GM12878 (cell line): ENCODE results near the gene DOCK7. TPM values are rescaled to one million over a fixed set of nuclear protein-coding genes. Genes with fewer than 3 reads are reported as not detected.
A peak's percentile ranks its signal among the peaks of the same experiment; 100 is the strongest.

Experiments
- ATAC-seq: fragments of 200-7000 bp; cut with Tn5 transposase; 3 replicates; pipeline ENCODE4 v1.9.1; 2020; ENCODE audit warnings: mild to moderate bottlenecking, moderate library complexity
- BruUV-seq: library from RNA; stranded (reverse); fragments of 400-500 nt; replicated peaks from 2 replicates; lab custom pipeline; 2021; lab: Mats Ljungman, UMichigan
- CTCF ChIA-PET: fragments of 300-600 bp; sonication (Branson Sonifier 250); formaldehyde crosslinking; extraction: SDS; loops from one replicate; lab custom pipeline; 2021; ENCODE audit warnings: inconsistent platforms; lab: Yijun Ruan, JAX
- POLR2A ChIA-PET: fragments of 350-600 bp; formaldehyde crosslinking; extraction: SDS; loops from one replicate; lab custom pipeline; 2021; ENCODE audit warnings: inconsistent platforms; lab: Charles Lee
- RAD21 ChIA-PET: fragments of 300-600 bp; sonication (Branson Sonifier 250); formaldehyde crosslinking; loops from one replicate; lab custom pipeline; 2023; ENCODE audit warnings: antibody characterized with exemption; ENCODE audit not compliant: unreplicated experiment; lab: Charles Lee
- SMC1A ChIA-PET: fragments of 300-600 bp; sonication (Branson Sonifier 250); formaldehyde crosslinking; loops from one replicate; lab custom pipeline; 2023; ENCODE audit not compliant: unreplicated experiment, uncharacterized antibody; lab: Charles Lee
- DNase-seq: peaks from one replicate; pipeline ENCODE4 v3.0.0-alpha.2; 2011; ENCODE audit warnings: low read depth, low spot score
- FAIRE-seq: peaks from 3 replicates; lab custom pipeline; 2011; peaks lifted over from hg19 to GRCh38; lab: Jason Lieb, UNC
- H2AFZ ChIP-seq: 2 replicates; pipeline ENCODE4 v1.6.0; 2011; ENCODE audit warnings: low read depth, low read length, control low read depth; ENCODE audit not compliant: control insufficient read depth
- H3K27ac ChIP-seq: 2 replicates; pipeline ENCODE4 v1.5.1; 2011; ENCODE audit warnings: control low read depth; ENCODE audit not compliant: control insufficient read depth, insufficient read depth
- H3K27me3 ChIP-seq, 2 experiments: replicated peaks in 1 of 2; 2 replicates each; pipeline versions ENCODE4 v1.6.0 to v1.6.1; 2011; ENCODE audit warnings: low read length in 1 of 2; ENCODE audit not compliant: control insufficient read depth in 2 of 2, insufficient read depth in 2 of 2
- H3K36me3 ChIP-seq, 2 experiments: 2 replicates each; pipeline ENCODE4 v1.5.1; 2011; ENCODE audit warnings: low read length in 1 of 2; ENCODE audit not compliant: control insufficient read depth in 2 of 2, insufficient read depth in 2 of 2
- H3K4me1 ChIP-seq: 2 replicates; pipeline ENCODE4 v1.6.1; 2011; ENCODE audit warnings: mild to moderate bottlenecking, low read length, moderate library complexity, mixed read lengths; ENCODE audit not compliant: control insufficient read depth, insufficient read depth
- H3K4me2 ChIP-seq: 2 replicates; pipeline ENCODE4 v1.6.0; 2011; ENCODE audit warnings: control low read depth; ENCODE audit not compliant: control insufficient read depth, insufficient read depth
- H3K4me3 ChIP-seq: fragments of 200-600 bp; sonication (generic); 2 replicates; pipeline ENCODE4 v1.5.1; 2016
- H3K79me2 ChIP-seq: 2 replicates; pipeline ENCODE4 v1.6.0; 2011; ENCODE audit warnings: low read length; ENCODE audit not compliant: control insufficient read depth, insufficient read depth
- H3K9ac ChIP-seq: 2 replicates; pipeline ENCODE4 v1.8.0; 2011; ENCODE audit warnings: low read length, control low read depth, mixed read lengths; ENCODE audit not compliant: control insufficient read depth, insufficient read depth
- H3K9me3 ChIP-seq: replicated peaks from 3 replicates; pipeline ENCODE4 v1.5.1; 2011; ENCODE audit warnings: mild to moderate bottlenecking, low read length; ENCODE audit not compliant: control insufficient read depth, insufficient read depth
- H4K20me1 ChIP-seq: 2 replicates; pipeline ENCODE4 v1.6.0; 2011; ENCODE audit not compliant: control insufficient read depth, insufficient read depth
- GATAD2B ChIP-seq: fragments of 450-650 bp; conservative IDR thresholded peaks from 2 replicates; pipeline ENCODE4 v1.6.1; 2017; ENCODE audit warnings: low read depth, mild to moderate bottlenecking, moderate library complexity
- HDAC6 ChIP-seq: fragments of 200-600 bp; sonication (generic); IDR thresholded peaks from one replicate; pipeline ENCODE4 v1.8.0; 2017; ENCODE audit warnings: antibody characterized with exemption; ENCODE audit not compliant: unreplicated experiment
- IKZF1 ChIP-seq: fragments of 450-650 bp; conservative IDR thresholded peaks from 2 replicates; pipeline ENCODE4 v1.6.1; 2017; ENCODE audit warnings: antibody characterized with exemption, mild to moderate bottlenecking
- NR2C1 ChIP-seq: fragments of 450-650 bp; IDR thresholded peaks from 2 replicates; pipeline ENCODE4 v1.6.1; 2017; ENCODE audit warnings: antibody characterized with exemption, mild to moderate bottlenecking, moderate library complexity
- PAX8 ChIP-seq: fragments of 450-650 bp; IDR thresholded peaks from 2 replicates; pipeline ENCODE4 v1.6.1; 2017; ENCODE audit warnings: mild to moderate bottlenecking, moderate library complexity
- RBBP5 ChIP-seq: fragments of 200-600 bp; sonication (generic); conservative IDR thresholded peaks from 2 replicates; pipeline ENCODE4 v1.6.1; 2016
- SPI1 ChIP-seq: IDR thresholded peaks from 2 replicates; pipeline ENCODE4 v1.6.1; 2011; ENCODE audit warnings: low read depth, mild to moderate bottlenecking, low read length, moderate library complexity, borderline replicate concordance; ENCODE audit not compliant: insufficient read depth
- ZSCAN29 ChIP-seq: fragments of 450-650 bp; IDR thresholded peaks from 2 replicates; pipeline ENCODE4 v1.6.1; 2017; ENCODE audit warnings: mild to moderate bottlenecking, moderate library complexity
- WGBS: methylation state at CpG from one replicate; pipeline ENCODE4 v1.1.6; 2016; ENCODE audit warnings: low lambda C conversion rate; ENCODE audit not compliant: insufficient replicate concordance, insufficient coverage; ENCODE audit errors: missing lambda C conversion rate; 5-methylcytosine and 5-hydroxymethylcytosine counted together
- in situ Hi-C: fragments of 300-500 bp; cut with MboI; formaldehyde crosslinking; loops from 9 replicates; pipeline ENCODE4 v1.14.3; 2018; ENCODE audit warnings: mixed read lengths
- intact Hi-C: fragments of 100-400 bp; cut with micrococcal nuclease; formaldehyde crosslinking; loops from one replicate; pipeline ENCODE4 v1.14.2; 2022; ENCODE audit not compliant: unreplicated experiment
- polyA plus RNA-seq, 11 experiments: library from polyadenylated mRNA; depleted of rRNA in 4 of 11; unstranded in 6 of 11; stranded (reverse) in 5 of 11; fragments of >200 nt; fragmentation: Nextera tagmentation in 4 of 11; fragmentation: Illumina TruSeq in 1 of 11; extraction: Ambion mirVana in 4 of 11; extraction: Trizol in 1 of 11; gene quantifications; 1 replicate in 1 of 11; 2 replicates in 10 of 11; pipeline versions ENCODE4 v1.2.1 to v1.2.3, GENCODE V29; 2011 to 2016; ENCODE audit warnings: inconsistent platforms in 2 of 11, missing spikeins in 2 of 11, low read depth in 1 of 11
- total RNA-seq, 4 experiments: library from RNA; depleted of rRNA in 3 of 4; stranded (reverse); fragments of >200 nt in 3 of 4; fragmentation: Illumina TruSeq in 1 of 4; extraction: Trizol in 1 of 4; gene quantifications; 2 replicates each; pipeline versions ENCODE4 v1.2.1 to v1.2.3, GENCODE V29; 2013 to 2021
- TF ChIP-seq, protein P1 (sequence below): IDR thresholded peaks from 2 replicates; pipeline ENCODE4 v1.6.1; 2011; ENCODE audit warnings: mild to moderate bottlenecking, low read depth, low read length, moderate library complexity; ENCODE audit not compliant: insufficient replicate concordance

DOCK7 gene
- total and polyA plus RNA-seq, 10 of the 15 experiments (the other 5 are each of a cell fraction or from before 2014, with no cell fraction given): 4.8 to 34.6 (median 26.9) TPM

DNA sequence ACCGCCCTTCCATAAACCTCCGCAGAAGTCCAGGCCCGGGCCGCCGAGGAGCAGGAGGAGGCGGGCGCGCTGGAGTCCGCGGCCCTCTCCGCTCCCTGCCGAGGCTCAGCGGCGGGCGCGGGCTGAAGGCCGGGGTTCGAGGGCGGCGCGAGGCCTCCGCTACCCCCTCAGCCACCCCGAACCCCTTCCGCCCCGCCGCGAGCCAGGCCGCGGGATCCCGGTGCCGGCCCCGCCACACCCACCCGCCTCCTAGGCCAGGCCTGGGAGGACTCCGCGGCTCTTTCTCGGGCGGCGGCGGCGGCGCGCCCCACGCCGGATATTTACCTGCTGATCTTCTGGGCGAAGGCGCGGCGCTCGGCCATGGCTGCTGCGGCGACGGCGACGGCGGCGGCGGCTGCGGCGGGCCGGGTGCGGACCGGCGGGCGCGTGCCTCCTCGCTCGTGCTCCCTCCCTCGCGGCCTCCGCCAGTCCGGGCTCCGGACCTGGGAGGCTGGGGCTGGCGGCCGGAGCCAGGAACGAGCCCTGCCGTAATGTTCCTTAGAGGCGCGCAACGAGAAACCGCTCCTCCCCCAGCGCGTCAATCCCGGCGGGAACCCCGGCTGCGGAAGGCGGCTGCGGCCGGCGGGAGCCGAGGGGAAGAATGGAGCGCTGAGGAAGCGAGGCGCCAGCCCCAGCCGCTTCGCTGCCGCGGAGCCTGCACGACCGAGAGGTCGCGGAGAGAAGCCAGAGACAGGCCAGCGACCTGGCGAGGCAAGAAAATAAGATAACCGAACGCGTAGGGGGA lies at the start of gene DOCK7 (continued):
- peak; percentile 94 for TF ChIP-seq GATAD2B
- TF ChIP-seq, protein P1, sequence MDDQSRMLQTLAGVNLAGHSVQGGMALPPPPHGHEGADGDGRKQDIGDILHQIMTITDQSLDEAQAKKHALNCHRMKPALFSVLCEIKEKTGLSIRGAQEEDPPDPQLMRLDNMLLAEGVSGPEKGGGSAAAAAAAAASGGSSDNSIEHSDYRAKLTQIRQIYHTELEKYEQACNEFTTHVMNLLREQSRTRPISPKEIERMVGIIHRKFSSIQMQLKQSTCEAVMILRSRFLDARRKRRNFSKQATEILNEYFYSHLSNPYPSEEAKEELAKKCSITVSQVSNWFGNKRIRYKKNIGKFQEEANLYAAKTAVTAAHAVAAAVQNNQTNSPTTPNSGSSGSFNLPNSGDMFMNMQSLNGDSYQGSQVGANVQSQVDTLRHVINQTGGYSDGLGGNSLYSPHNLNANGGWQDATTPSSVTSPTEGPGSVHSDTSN: no peak
- 0 out of 2 replicates have a peak, but pooled peaks have one; percentile 13 for TF ChIP-seq ZSCAN29
- no peak for TF ChIP-seq PAX8
- no peak for TF ChIP-seq SPI1
- no peak for TF ChIP-seq HDAC6

DNA sequence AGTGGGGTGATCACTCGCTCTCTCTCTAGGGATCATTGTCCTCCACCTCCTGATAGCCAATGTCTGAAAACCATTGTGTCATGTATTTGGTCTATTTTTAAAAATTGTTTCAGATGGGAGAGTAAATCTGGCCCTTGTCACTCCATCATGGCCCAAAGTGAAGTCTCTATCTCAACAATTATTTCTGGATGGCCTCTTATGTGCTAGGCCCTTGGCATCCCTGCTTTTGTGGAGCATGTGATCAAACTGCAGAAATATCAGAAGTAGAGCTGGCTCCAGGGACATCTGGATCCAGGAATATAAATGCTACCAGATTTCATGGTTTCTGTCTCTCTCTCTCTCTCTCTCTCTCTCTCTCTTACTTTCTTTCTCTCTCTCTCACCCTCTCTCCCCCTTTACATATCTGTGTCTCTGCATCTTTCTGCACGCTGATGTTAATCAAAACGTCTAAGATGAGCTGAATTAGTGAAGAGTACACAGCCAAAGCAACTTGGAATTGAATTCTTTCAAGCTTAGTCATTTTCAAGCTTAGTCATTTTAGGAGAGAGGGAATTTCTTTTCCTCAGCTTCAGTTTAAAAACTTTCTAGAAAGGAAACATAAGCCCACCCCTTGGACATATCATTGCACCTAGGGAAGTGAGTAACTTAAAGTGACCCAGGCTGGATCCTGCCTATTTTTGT lies 47.4 kb upstream of the DOCK7 start:
- no peaks in the 10 kb centered on the region for H3K79me2 ChIP-seq
- H3K27ac ChIP-seq: no peak overlapping the region
- intact Hi-C loops (no loop called here), in situ Hi-C loops (no loop called here)
- no peaks in the 10 kb centered on the region for H3K36me3 ChIP-seq
- TF ChIP-seq IKZF1 (no peak), RBBP5 (no peak), NR2C1 (no peak)
- no peak overlapping the region for H3K4me3 ChIP-seq
- H2AFZ ChIP-seq: no peak overlapping the region
- ATAC-seq: no peak
- SMC1A ChIA-PET: interaction anchor here (0.7 to 3.2 kb wide), 5 partner anchors 10 to 228 kb away, joined by 4 to 18 read pairs (median 4); no protein-coding TSS in a partner anchor
- H3K4me1 ChIP-seq: no peaks in the 10 kb centered on the region
- no peaks in the 10 kb centered on the region for H3K27me3 ChIP-seq
- FAIRE-seq: no peak
- no peak overlapping the region for H3K4me2 ChIP-seq
- BruUV-seq: no TSS peak
- H3K9me3 ChIP-seq: no peaks in the 10 kb centered on the region; the same call in 2 of the 3 replicates
- 66% methylated on average over 3 of the region's 3 CpGs for WGBS
- RAD21 ChIA-PET: interaction anchor here (0.7 to 0.9 kb wide), 2 partner anchors 10 to 56 kb away, joined by 3 read pairs; no protein-coding TSS in a partner anchor
- no peak for DNase-seq
- CTCF ChIA-PET: interaction anchor here (0.9 to 1.6 kb wide), 4 partner anchors 8 to 228 kb away, joined by 3 to 5 read pairs (median 4); no protein-coding TSS in a partner anchor
- H4K20me1 ChIP-seq: no peaks in the 10 kb centered on the region
- H3K9ac ChIP-seq: no peak overlapping the region
- POLR2A ChIA-PET: no interaction called here
